IMR-90 (cell line): ENCODE data around the gene YARS2. TPM values are rescaled to one million over a fixed set of nuclear protein-coding genes. Genes with fewer than 3 reads are reported as not detected.

Source experiments
- ATAC-seq: fragments of 200-7000 bp; cut with Tn5 transposase; 2 replicates; pipeline ENCODE4 v1.9.1; 2020; ENCODE audit warnings: low read depth, mild to moderate bottlenecking, moderate library complexity
- BruUV-seq: library from RNA; stranded (reverse); fragments of 400-500 nt; replicated peaks from 2 replicates; lab custom pipeline; 2021; lab: Mats Ljungman, UMichigan
- CTCF ChIA-PET: fragments of 300-600 bp; formaldehyde crosslinking; extraction: SDS; loops from one replicate; lab custom pipeline; 2021; ENCODE audit warnings: antibody characterized with exemption; lab: Yijun Ruan, JAX
- POLR2A ChIA-PET: fragments of 300-600 bp; sonication (Branson Sonifier 250); formaldehyde crosslinking; loops from one replicate; lab custom pipeline; 2022; ENCODE audit warnings: antibody characterized with exemption; ENCODE audit not compliant: unreplicated experiment; lab: Charles Lee
- DNase-seq: peaks from one replicate; pipeline ENCODE4 v3.0.0; 2013
- H2AFZ ChIP-seq: replicated peaks from 2 replicates; pipeline ENCODE3; 2013; ENCODE audit warnings: low read length, mild to moderate bottlenecking; ENCODE audit not compliant: poor library complexity
- H2AK5ac ChIP-seq: 2 replicates; pipeline ENCODE4 v1.6.1; 2013; ENCODE audit warnings: low read depth, low read length, inconsistent platforms
- H2AK9ac ChIP-seq: replicated peaks from 2 replicates; pipeline ENCODE3; 2013; ENCODE audit warnings: mild to moderate bottlenecking, low read depth, low read length, moderate library complexity; ENCODE audit not compliant: poor library complexity
- H2BK120ac ChIP-seq: 2 replicates; pipeline ENCODE4 v1.6.1; 2013; ENCODE audit warnings: low read depth, low read length, inconsistent platforms
- H2BK15ac ChIP-seq: 3 replicates; pipeline ENCODE4 v1.6.1; 2013; ENCODE audit warnings: low read depth, low read length, inconsistent platforms
- H2BK20ac ChIP-seq: 2 replicates; pipeline ENCODE4 v1.6.1; 2013; ENCODE audit warnings: low read depth, mild to moderate bottlenecking, inconsistent platforms, low read length, moderate library complexity
- H2BK5ac ChIP-seq: 2 replicates; pipeline ENCODE4 v1.6.1; 2013; ENCODE audit warnings: mild to moderate bottlenecking, low read depth, low read length, inconsistent platforms; ENCODE audit not compliant: poor library complexity, severe bottlenecking
- H3K14ac ChIP-seq: replicated peaks from 2 replicates; pipeline ENCODE4 v1.6.1; 2013; ENCODE audit warnings: low read depth, low read length, inconsistent platforms
- H3K18ac ChIP-seq: 2 replicates; pipeline ENCODE4 v1.6.1; 2013; ENCODE audit warnings: low read depth, low read length, control low read depth
- H3K23ac ChIP-seq: 2 replicates; pipeline ENCODE4 v1.6.1; 2013; ENCODE audit warnings: low read depth, low read length, inconsistent platforms
- H3K27ac ChIP-seq: 2 replicates; pipeline ENCODE4 v1.5.1; 2013; ENCODE audit warnings: mild to moderate bottlenecking, control low read depth, low read length; ENCODE audit not compliant: insufficient read depth
- H3K27me3 ChIP-seq: 2 replicates; pipeline ENCODE4 v1.6.1; 2013; ENCODE audit warnings: low read length; ENCODE audit not compliant: control insufficient read depth, insufficient read depth
- H3K36me3 ChIP-seq: 2 replicates; pipeline ENCODE4 v1.6.1; 2013; ENCODE audit warnings: low read length, mixed read lengths; ENCODE audit not compliant: control insufficient read depth, insufficient read depth
- H3K4ac ChIP-seq: 2 replicates; pipeline ENCODE4 v1.6.1; 2013; ENCODE audit warnings: low read depth, low read length, inconsistent platforms
- H3K4me1 ChIP-seq: 2 replicates; pipeline ENCODE4 v1.6.1; 2013; ENCODE audit warnings: low read length, mixed read lengths; ENCODE audit not compliant: control insufficient read depth, insufficient read depth
- H3K4me2 ChIP-seq: 2 replicates; pipeline ENCODE4 v1.6.1; 2013; ENCODE audit warnings: low read depth, mild to moderate bottlenecking, control low read depth, low read length, moderate library complexity
- H3K4me3 ChIP-seq: 2 replicates; pipeline ENCODE4 v1.5.1; 2013; ENCODE audit warnings: low read depth, mild to moderate bottlenecking, control low read depth, low read length, moderate library complexity; ENCODE audit not compliant: insufficient read depth
- H3K56ac ChIP-seq: 2 replicates; pipeline ENCODE4 v1.6.1; 2013; ENCODE audit warnings: low read length, inconsistent platforms; ENCODE audit not compliant: insufficient read depth; ENCODE audit errors: extremely low read depth
- H3K79me1 ChIP-seq, 2 experiments: 2 replicates each; pipeline ENCODE4 v1.6.1; 2013; ENCODE audit warnings: low read length in 2 of 2, inconsistent platforms in 1 of 2, low read depth in 1 of 2
- H3K9ac ChIP-seq: 2 replicates; pipeline ENCODE4 v1.6.1; 2013; ENCODE audit warnings: low read depth, low read length, control low read depth
- H3K9me1 ChIP-seq: 2 replicates; pipeline ENCODE4 v1.6.1; 2013; ENCODE audit warnings: low read length, inconsistent platforms; ENCODE audit not compliant: insufficient read depth
- H3K9me3 ChIP-seq: 2 replicates; pipeline ENCODE4 v1.6.1; 2013; ENCODE audit warnings: low read length; ENCODE audit not compliant: control insufficient read depth, insufficient read depth
- H4K20me1 ChIP-seq: 2 replicates; pipeline ENCODE4 v1.6.1; 2013; ENCODE audit warnings: low read length, inconsistent platforms; ENCODE audit not compliant: insufficient read depth
- H4K5ac ChIP-seq: 2 replicates; pipeline ENCODE4 v1.6.1; 2013; ENCODE audit warnings: mild to moderate bottlenecking, low read depth, low read length, control low read depth
- H4K8ac ChIP-seq, 2 experiments: 2 replicates each; pipeline ENCODE4 v1.6.1; 2013; ENCODE audit warnings: low read depth in 2 of 2, low read length in 2 of 2, control low read depth in 1 of 2, inconsistent platforms in 1 of 2
- H4K91ac ChIP-seq: 2 replicates; pipeline ENCODE4 v1.6.1; 2013; ENCODE audit warnings: low read depth, low read length, inconsistent platforms; ENCODE audit not compliant: insufficient read depth
- BHLHE40 ChIP-seq: fragments of 150-350 bp; IDR thresholded peaks from 2 replicates; pipeline ENCODE4 v1.6.1; 2016; ENCODE audit warnings: mild to moderate bottlenecking, low read depth, low read length
- CEBPB ChIP-seq: IDR thresholded peaks from 2 replicates; pipeline ENCODE4 v1.6.1; 2012; ENCODE audit warnings: low read depth, low read length, improper control_type of control experiment
- CTCF ChIP-seq: conservative IDR thresholded peaks from 2 replicates; pipeline ENCODE4 v1.5.1; 2012; ENCODE audit warnings: mild to moderate bottlenecking, low read depth, low read length, improper control_type of control experiment
- MAFK ChIP-seq: IDR thresholded peaks from 2 replicates; pipeline ENCODE4 v1.6.1; 2012; ENCODE audit warnings: low read depth, low read length, improper control_type of control experiment
- MAZ ChIP-seq: IDR thresholded peaks from 2 replicates; pipeline ENCODE4 v1.6.1; 2012; ENCODE audit warnings: low read depth, mild to moderate bottlenecking, low read length, improper control_type of control experiment, moderate library complexity, borderline replicate concordance
- RAD21 ChIP-seq: IDR thresholded peaks from 2 replicates; pipeline ENCODE4 v1.6.1; 2012; ENCODE audit warnings: low read length, improper control_type of control experiment
- RFX5 ChIP-seq: IDR thresholded peaks from 2 replicates; pipeline ENCODE4 v1.8.0; 2012; ENCODE audit warnings: low read depth, mild to moderate bottlenecking, low read length, moderate library complexity
- SMC3 ChIP-seq: fragments of 150-350 bp; IDR thresholded peaks from 2 replicates; pipeline ENCODE4 v1.6.1; 2016; ENCODE audit warnings: low read depth, mild to moderate bottlenecking, antibody characterized with exemption, low read length, moderate library complexity
- USF2 ChIP-seq: fragments of 150-350 bp; IDR thresholded peaks from 2 replicates; pipeline ENCODE4 v1.6.1; 2017; ENCODE audit warnings: mild to moderate bottlenecking, antibody characterized with exemption, low read length, low read depth
- WGBS, 2 experiments: methylation state at CpG; one replicate each; pipeline versions ENCODE4 v1.1.5 to v1.1.7; 2013; ENCODE audit warnings: missing lambda C conversion rate in 2 of 2; ENCODE audit not compliant: insufficient read length in 1 of 2; ENCODE audit errors: extremely low coverage in 2 of 2; 5-methylcytosine and 5-hydroxymethylcytosine counted together
- dilution Hi-C: fragments of 300-500 bp; cut with HindIII; formaldehyde crosslinking; loops from one replicate; pipeline ENCODE4 v1.14.3; 2018; ENCODE audit warnings: low sequenced_read_pairs; ENCODE audit not compliant: unreplicated experiment
- in situ Hi-C: fragments of 300-500 bp; cut with MboI; formaldehyde crosslinking; loops from 3 replicates; pipeline ENCODE4 v1.14.3; 2019; ENCODE audit warnings: low sequenced_read_pairs, inconsistent platforms, mixed read lengths
- intact Hi-C: fragments of 100-400 bp; cut with micrococcal nuclease; formaldehyde crosslinking; loops from 2 replicates; pipeline ENCODE4 v1.10.0; 2022
- polyA plus RNA-seq, 3 experiments: library from polyadenylated mRNA; depleted of rRNA; stranded (reverse); fragments of >200 nt; gene quantifications; 2 replicates each; pipeline ENCODE4 v1.2.3, GENCODE V29; 2012; ENCODE audit warnings: low replicate concordance in 1 of 3
- total RNA-seq: library from RNA; depleted of rRNA; stranded (reverse); fragments of >200 nt; gene quantifications from 2 replicates; pipeline ENCODE4 v1.2.3, GENCODE V29; 2012

YARS2 gene
- total and polyA plus RNA-seq, 2 of the 4 experiments (the other 2 are of a cell fraction): 15.3 to 26.9 TPM

GRCh38 chr12:32739279-32739678 lies 16.4 kb downstream of the YARS2 start:
- Histone ChIP-seq H3K14ac (no peak overlapping the region), H3K4me3 (no peak overlapping the region), H2BK120ac (no peak overlapping the region), H3K4me2 (no peak overlapping the region), H3K9me1 (no peaks in the 10 kb centered on the region), H3K9ac (no peak overlapping the region), H3K4me1 (no peaks in the 10 kb centered on the region), H3K27me3 (no peaks in the 10 kb centered on the region), H2BK5ac (no peak overlapping the region), H4K5ac (no peak overlapping the region), H2AK5ac (no peak overlapping the region), H3K23ac (no peak overlapping the region), H3K9me3 (no peaks in the 10 kb centered on the region), H4K91ac (no peak overlapping the region), H3K56ac (no peak overlapping the region), H4K20me1 (no peaks in the 10 kb centered on the region), H3K36me3 (peaks cover 15% of the 10 kb centered on the region), H2AK9ac (no peak overlapping the region), H3K18ac (no peak overlapping the region), H2BK20ac (no peak overlapping the region), H2BK15ac (no peak overlapping the region), H4K8ac (no peak overlapping the region; a peak in 1 of 4 replicates), H3K79me1 (peaks cover 4 to 6% of the 10 kb centered on the region in 2 experiments; a peak in 3 of 4 replicates), H3K27ac (no peak overlapping the region), H2AFZ (no peak overlapping the region), H3K4ac (no peak overlapping the region)
- no peak for TF ChIP-seq USF2
- TF ChIP-seq RFX5: no peak
- TF ChIP-seq MAFK: no peak
- TF ChIP-seq CEBPB: no peak
- TF ChIP-seq MAZ: no peak
- TF ChIP-seq CTCF: no peak
- TF ChIP-seq RAD21: no peak
- TF ChIP-seq SMC3: no peak
- TF ChIP-seq BHLHE40: no peak
- no peak for ATAC-seq
- POLR2A ChIA-PET: no interaction called here
- WGBS, 2 experiments: no CpG with 5 or more reads among the region's 2 CpGs
- no peak for DNase-seq
- BruUV-seq: no TSS peak
- dilution Hi-C loops: no loop called here
- in situ Hi-C loops: no loop called here
- intact Hi-C loops: loop anchor here (5.0 kb wide), 2 partner anchors 37 to 282 kb away; no protein-coding TSS in a partner anchor
- CTCF ChIA-PET: no interaction called here
